ENCODE results near the gene SLC4A4. TPM values are rescaled to one million over a fixed set of nuclear protein-coding genes. Genes with fewer than 3 reads are reported as not detected.

SLC4A4 gene
- total RNA-seq, 1 experiment from 2014 or later: 0.92 TPM

DNA sequence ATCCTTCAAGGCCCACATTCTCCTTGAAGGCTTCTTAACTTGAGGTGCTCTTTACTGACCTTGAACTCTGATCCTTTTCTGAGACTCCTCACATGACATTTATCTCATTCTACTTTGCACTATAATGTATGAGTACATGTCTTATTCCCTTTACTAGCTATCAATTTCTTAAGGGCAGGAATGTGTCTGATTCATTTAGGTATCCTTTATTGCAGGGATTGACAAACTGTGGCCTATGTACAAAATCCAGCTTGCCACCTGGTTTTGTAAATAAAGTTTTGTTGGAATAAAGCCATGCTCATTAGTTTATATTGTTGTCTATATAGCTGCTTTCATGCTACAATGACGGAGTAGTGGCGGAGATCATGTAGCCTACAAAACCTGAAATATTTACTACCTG, 36.7 kb downstream of the SLC4A4 start:
- Histone ChIP-seq H2BK15ac (ENCODE audit: low read depth, low read length) (no peak overlapping the region), H3K27ac (ENCODE audit: insufficient read length, low read depth, low read length) (no peak overlapping the region), H2BK120ac (ENCODE audit: low read depth, low read length, poor library complexity, severe bottlenecking) (no peak overlapping the region), H2AFZ (ENCODE audit: low read length) (no peak overlapping the region), H3K18ac (ENCODE audit: insufficient read length, low read depth, low read length) (no peak overlapping the region), H3T11ph (ENCODE audit: low read length) (no peak overlapping the region), H4K91ac (ENCODE audit: insufficient read length, low read depth, low read length) (no peak overlapping the region), H3K9ac (ENCODE audit: extremely low read depth, insufficient read length, low read length) (no peak overlapping the region), H3K9me3 (ENCODE audit: control insufficient read depth, low read depth, low read length) (no peaks in the 10 kb centered on the region), H3K4me2 (ENCODE audit: insufficient read depth, insufficient read length, low read length) (no peak overlapping the region), H2AK5ac (ENCODE audit: insufficient read length, low read length) (no peak overlapping the region), H3K23ac (ENCODE audit: insufficient read length, low read depth, low read length) (no peak overlapping the region), H3K23me2 (ENCODE audit: insufficient read length, low read depth, low read length, poor library complexity, severe bottlenecking) (no peaks in the 10 kb centered on the region), H3K79me2 (ENCODE audit: insufficient read depth, low read length) (no peaks in the 10 kb centered on the region), H3K4ac (ENCODE audit: low read depth, low read length) (no peak overlapping the region), H3K27me3 (ENCODE audit: insufficient read depth, low read length) (no peaks in the 10 kb centered on the region), H2BK5ac (ENCODE audit: insufficient read length, low read length) (no peak overlapping the region), H3K14ac (ENCODE audit: insufficient read depth, low read length) (no peak overlapping the region), H3K79me1 (ENCODE audit: insufficient read depth, low read depth, low read length, poor library complexity, severe bottlenecking) (no peaks in the 10 kb centered on the region), H4K8ac (replicated peaks; ENCODE audit: insufficient read length, low read depth, low read length) (no peak overlapping the region), H3K56ac (ENCODE audit: insufficient read length, low read depth, low read length) (no peak overlapping the region), H4K5ac (ENCODE audit: insufficient read length, low read depth, low read length) (no peak overlapping the region), H2BK12ac (ENCODE audit: insufficient read length, low read depth, low read length) (no peak overlapping the region), H4K20me1 (ENCODE audit: control insufficient read depth, insufficient read depth, insufficient read length) (no peaks in the 10 kb centered on the region), H2BK20ac (ENCODE audit: low read depth, low read length, poor library complexity, severe bottlenecking) (no peak overlapping the region), H3K4me1 (ENCODE audit: insufficient read depth, low read length) (no peaks in the 10 kb centered on the region)
- no peak overlapping the region for H3K4me3 Mint-ChIP-seq
- H3K36me3 Mint-ChIP-seq (ENCODE audit: insufficient read depth in 1 of 3, low read depth in 3 of 3): no peaks in the 10 kb centered on the region
- no CpG with 5 or more reads among the region's 2 CpGs for WGBS (ENCODE audit: extremely low coverage, insufficient read length, low lambda C conversion rate)
- no peaks in the 10 kb centered on the region for H3K4me1 Mint-ChIP-seq
- TF ChIP-seq, protein P1, sequence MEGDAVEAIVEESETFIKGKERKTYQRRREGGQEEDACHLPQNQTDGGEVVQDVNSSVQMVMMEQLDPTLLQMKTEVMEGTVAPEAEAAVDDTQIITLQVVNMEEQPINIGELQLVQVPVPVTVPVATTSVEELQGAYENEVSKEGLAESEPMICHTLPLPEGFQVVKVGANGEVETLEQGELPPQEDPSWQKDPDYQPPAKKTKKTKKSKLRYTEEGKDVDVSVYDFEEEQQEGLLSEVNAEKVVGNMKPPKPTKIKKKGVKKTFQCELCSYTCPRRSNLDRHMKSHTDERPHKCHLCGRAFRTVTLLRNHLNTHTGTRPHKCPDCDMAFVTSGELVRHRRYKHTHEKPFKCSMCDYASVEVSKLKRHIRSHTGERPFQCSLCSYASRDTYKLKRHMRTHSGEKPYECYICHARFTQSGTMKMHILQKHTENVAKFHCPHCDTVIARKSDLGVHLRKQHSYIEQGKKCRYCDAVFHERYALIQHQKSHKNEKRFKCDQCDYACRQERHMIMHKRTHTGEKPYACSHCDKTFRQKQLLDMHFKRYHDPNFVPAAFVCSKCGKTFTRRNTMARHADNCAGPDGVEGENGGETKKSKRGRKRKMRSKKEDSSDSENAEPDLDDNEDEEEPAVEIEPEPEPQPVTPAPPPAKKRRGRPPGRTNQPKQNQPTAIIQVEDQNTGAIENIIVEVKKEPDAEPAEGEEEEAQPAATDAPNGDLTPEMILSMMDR (conservative IDR thresholded peaks at IDR 0.05): no peak
- no peaks in the 10 kb centered on the region for H3K27me3 Mint-ChIP-seq (ENCODE audit: low read depth)
- no peak for DNase-seq
- H3K27ac Mint-ChIP-seq: no peak overlapping the region
- H3K9me3 Mint-ChIP-seq: no peaks in the 10 kb centered on the region

All from H9 (cell line).